CD4-positive, alpha-beta T cell treated with Interleukin-17A for 1 hour (primary cell): ENCODE measurements around the gene CTNNBL1.

ENCODE experiments used
- DNase-seq: peaks from one replicate; pipeline ENCODE4 v3.0.0-alpha.2; 2020

CTNNBL1 gene

GRCh38 chr20:37745553-37745952 lies 51.7 kb downstream of the CTNNBL1 start:
- DNase-seq, result peak; percentile 44

DNA sequence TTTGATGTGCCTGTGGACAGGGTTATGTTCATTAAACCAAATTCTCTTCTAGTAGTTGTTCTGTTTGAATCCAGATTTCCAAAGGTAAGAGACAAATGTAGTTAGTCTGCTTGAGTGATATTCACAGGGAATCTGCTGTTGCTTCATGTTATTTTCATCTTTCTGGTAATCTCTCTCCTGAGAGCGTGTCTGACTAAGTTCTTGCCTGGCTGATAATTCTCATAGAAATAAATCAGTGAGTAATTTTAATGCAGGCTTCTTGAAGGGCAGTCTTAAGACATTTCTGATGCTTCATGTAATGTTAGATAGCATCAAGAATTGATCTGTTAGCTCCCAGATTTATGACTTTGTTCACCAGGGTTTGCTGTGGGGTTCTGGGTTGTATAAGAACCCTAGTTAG lies 54.2 kb downstream of the CTNNBL1 start:
- DNase-seq, result no peak

- DNase-seq, result no peak
Observed at GRCh38 chr20:37749218-37749617, 55.4 kb downstream of the CTNNBL1 start.

DNA sequence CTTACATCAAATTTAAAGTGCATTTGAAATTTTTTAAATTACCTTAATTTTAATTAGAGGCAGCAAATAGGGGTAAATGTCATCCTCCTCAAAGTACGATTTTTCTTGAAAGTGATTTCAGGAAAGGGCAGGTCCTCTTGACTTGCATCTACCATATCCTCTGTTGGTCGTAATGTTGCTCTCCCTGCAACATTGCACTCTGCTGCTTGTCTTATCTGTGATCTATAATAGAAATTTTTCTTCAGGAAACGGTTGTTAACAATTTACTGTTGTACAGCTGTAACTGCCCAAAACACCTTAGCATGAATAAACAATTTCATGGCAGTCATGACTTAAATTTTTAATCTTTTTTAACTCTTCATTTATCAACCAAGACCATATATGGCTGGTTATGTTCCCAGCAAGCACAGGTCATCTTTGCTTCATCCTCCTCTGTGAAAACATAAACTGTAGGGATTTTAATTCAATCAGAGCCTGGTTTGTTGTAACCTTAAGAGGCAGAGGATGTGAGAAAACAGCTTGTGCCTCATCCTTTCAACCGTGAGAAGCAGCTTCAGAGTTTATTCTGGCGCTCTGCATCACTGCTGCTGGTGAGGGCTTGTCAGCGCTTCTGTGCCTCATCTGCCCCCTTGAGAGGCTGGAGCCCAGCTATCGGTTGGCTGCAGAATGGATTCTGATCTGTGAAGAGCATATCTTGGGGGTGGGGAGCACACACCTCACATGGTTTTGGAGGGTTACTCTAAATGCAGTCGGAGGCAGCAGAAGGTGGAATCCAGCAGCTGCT lies 56.0 kb downstream of the CTNNBL1 start:
- DNase-seq, result no peak

DNA sequence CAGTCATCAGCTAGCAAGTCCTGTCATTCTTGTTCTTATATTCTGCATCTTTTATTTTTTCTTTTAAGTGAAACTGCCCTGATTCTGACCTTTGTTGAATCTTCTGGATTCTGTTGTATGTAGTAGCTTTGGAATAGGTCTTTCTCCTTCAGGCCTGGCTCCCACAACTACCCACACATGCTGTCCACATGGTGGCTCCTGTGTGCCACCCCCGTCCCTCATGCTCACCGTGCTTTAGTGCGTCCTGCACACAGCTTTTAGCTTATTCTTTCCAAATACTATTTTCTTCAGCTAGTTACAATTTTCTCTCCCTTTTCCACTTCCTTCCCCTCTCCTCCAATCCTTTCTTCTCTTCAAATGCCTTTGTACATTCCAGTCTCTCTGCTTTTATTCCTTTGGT lies 61.8 kb downstream of the CTNNBL1 start:
- no peak for DNase-seq

GRCh38 chr20:37756234-37756633 lies 62.4 kb downstream of the CTNNBL1 start:
- DNase-seq, result no peak

- no peak for DNase-seq
Observed at GRCh38 chr20:37757550-37757949, 63.7 kb downstream of the CTNNBL1 start.

GRCh38 chr20:37758332-37758731 lies 64.5 kb downstream of the CTNNBL1 start:
- DNase-seq, result no peak

GRCh38 chr20:37759052-37759553 lies 65.3 kb downstream of the CTNNBL1 start:
- no peak for DNase-seq

DNA sequence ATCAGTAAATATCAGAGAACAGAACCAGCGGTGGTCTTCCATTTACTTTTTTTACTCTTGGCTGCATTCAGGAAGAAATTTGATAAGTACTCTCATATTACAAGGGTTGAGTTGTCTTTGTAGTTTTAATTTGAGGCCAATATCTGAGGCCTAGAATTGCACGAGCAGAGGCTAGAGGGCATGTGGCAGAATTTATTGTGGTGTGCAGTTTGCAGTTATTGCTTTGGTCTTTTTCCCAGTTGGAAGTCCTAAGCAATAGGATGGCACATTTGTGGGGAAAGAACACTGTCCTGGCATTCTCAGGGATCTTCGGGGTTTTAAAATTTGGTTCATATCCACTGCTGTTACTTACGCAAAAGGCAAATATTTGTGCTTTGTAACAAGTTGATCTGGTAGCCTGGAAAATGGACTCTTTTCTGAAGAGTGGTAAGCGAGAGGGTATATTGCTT lies 66.0 kb downstream of the CTNNBL1 start:
- DNase-seq, result no peak

DNA sequence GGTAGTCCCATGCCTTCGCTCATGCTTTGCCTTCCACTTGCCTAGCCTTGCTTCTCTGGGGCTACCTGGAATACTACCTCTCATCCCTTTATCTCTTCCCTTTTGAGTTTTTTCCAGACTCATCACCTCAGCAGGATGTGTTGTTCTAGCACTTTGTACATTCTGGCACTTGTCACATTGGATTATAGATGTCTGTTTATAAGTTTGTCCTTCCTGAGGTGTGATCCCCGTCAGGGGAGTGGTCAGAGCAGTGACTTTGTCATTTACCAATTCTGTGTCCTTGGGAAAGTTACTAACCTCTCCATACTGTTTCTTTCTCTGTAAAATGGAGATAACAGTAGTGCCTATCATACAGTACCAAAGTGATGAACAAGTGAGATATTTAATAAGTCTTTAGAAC lies 66.5 kb downstream of the CTNNBL1 start:
- no peak for DNase-seq

DNA sequence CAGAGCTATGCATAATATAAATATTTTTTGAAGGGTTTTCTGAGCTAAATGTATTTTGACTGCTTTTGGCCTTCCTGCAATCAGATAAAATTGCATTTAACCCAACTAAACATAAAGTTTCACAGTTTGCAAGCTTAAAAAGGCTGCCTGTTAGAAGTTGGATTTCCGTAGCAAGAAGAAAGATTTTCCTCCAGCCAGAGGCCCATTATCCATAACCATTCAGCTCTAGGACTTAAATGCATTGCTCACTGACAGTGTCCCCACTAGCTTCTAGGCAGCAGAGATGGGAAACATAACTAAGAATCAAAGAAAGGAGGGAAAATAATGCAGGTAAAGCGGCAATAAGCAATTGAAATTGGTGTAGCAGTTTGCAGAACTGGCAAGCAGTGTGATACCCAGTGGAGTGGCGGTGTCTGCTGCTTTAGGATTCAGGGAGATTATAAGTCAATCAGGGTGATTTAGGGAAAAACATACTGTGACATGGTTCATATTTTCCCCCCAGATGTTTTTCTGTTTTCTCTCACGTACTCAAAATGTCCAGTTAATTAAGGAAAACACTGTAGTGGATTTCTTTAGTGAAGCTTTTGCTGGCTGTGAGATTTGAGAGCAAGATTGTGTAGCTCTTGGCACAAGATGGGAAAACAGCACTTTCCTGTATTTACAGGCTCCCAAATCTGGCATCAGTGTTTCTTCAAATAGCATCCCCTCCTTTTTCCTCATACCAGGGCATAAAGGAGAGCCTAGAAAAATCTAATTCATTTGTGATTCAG lies 69.1 kb downstream of the CTNNBL1 start:
- no peak for DNase-seq

- no peak for DNase-seq
Observed at GRCh38 chr20:37764333-37764935, 70.6 kb downstream of the CTNNBL1 start.

DNA sequence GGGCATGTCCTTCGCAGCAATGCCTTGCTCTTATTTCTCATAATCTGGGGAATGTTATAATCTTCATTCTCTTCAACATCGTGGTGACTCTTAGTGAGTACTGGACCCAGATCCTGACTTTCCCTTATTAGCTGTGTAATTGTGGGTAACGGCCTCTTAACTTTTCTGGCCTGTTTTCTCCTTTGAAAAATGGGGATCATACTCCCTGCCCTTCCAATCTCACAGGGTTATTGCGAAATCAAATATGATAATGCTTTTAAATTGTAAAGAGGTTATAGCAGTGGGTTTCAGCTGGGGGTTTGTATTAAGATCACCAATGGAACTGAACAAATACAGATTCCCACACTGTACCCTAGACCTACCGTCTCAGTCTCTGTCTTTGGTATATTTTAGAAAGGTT lies 77.1 kb downstream of the CTNNBL1 start:
- no peak for DNase-seq

DNA sequence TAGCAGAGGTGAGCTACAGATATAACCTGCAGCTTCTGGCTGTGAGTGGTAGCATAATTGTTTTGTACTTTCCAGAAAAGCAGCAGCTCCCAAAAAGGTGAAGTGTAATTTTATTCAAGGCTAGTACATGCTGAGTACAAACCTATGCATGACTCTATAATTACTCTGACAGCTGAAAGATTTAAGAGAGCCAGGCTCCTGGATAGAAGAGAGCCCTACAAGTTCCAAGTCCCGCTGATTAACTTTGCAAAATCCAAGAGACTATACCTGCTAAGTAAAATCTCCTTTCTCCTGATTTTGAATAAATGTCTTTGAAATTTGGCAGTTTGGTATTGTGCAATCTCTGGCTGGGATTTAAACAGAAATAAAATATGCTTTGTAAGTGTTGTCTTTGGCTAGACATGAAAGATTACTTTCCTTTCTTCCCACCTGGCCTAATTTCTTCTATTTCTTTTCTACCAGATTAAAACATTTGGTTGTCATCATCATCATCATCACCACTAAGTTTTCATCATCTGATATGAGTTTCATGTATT lies 79.5 kb downstream of the CTNNBL1 start:
- no peak for DNase-seq

- no peak for DNase-seq
Observed at GRCh38 chr20:37774156-37774555, 80.3 kb downstream of the CTNNBL1 start.

GRCh38 chr20:37775200-37775599 lies 81.4 kb downstream of the CTNNBL1 start:
- DNase-seq, result no peak

DNA sequence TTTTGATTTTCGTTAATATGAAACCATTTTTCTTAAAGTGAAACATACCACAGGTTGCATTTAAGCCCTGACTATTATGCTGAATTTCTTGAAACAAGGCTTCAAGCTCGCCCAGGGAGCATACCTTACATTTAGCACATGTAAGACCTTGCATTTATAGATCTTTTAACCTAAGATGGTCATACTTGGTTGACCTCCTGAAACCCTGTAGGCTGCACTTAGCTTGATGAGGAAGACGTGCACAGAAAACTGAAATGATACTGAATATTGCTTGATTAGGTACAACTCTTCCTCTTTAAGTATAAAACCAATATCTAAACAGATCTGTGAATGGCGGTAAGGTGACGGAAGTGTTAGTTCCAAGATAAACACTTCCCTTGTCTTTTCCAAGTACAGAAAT lies 82.2 kb downstream of the CTNNBL1 start:
- no peak for DNase-seq

GRCh38 chr20:37776526-37776925 lies 82.7 kb downstream of the CTNNBL1 start:
- no peak for DNase-seq

DNA sequence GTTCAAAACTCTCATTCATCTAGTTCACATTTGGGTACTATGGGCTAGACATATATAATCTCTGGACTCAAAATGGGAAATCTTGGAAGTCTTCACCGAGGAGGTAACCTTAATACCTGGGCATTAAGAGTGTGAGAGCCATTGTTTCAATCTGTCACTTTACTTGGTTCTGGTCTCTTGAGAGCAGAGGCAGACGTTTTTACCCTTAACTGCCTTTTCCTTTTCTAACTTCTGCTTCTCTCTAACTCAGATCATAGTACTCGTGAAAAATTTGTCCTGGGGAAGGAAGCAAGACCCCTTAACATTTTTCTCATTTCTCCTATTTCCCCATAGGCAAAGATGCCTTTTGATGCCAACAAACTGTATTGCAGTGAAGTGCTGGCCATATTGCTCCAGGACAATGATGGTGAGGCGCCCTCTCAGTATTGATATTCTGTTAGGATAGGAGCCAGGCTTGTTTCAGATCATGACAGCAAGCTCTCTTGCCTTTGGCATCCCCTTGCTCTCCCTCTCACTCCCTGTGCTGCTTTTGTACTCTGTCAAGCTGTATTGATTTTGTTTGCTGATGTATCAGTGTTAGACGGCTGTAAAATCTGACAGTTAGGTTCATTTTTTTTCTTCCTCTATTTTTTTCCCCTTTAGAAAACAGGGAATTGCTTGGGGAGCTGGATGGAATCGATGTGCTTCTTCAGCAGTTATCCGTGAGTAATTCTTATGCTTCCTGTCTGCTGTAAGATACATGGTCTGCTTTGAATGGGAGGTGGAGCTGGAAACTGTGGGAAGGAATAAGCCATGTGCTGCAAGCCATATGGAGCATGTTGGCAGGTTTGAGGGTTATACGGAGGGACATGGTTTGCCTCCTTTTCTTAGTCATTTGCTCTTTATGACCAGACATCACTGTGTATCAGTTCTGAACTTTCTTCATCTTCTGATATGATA lies 83.5 kb downstream of the CTNNBL1 start:
- no peak for DNase-seq

DNA sequence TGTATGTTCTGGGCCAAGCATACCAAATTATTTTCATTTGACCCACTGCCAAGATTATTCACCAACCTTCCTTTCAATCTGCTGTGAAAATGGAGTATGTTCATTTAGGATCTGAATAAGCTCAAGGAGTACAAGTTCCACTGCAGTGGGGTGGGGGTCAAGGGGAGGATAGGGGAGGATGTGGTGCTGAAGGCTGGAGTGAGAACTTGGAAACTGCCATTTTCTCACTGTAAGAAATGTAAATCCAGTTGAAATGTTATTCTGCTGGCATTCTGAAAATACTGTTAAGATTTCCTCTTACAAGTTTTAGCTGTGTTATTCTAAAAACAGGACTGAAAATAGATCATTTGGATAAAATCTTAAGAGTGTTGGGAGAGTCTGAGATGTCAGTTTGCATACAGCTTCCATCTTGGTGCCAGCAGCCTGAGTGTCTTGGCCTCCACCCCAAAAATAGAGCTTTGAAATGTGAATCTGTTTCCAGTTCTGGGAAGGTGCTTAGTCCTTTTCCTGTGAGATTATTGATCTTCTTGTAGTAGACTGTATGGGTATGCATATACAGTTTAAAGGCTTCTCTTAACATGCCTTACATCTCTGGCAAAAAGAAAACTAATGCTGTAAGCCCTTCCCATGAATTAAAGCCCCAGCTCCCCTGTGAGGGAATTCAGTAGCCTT lies 84.3 kb downstream of the CTNNBL1 start:
- no peak for DNase-seq

GRCh38 chr20:37781626-37782025 lies 87.8 kb downstream of the CTNNBL1 start:
- DNase-seq, result no peak
